Measurements from ENCODE around the gene GRIK3. TPM values are rescaled to one million over a fixed set of nuclear protein-coding genes. Genes with fewer than 3 reads are reported as not detected.

GRIK3 gene
- total RNA-seq (2022; extraction: Qiagen RNA extraction; ENCODE audit: low read depth) = not detected in 5 replicates

GRCh38 chr1:37034121-37035013, at the start of gene GRIK3:
Gene GRIK3, minus strand, starts transcription at chr1:37034515. Its CDS starts 407 bp downstream, at chr1:37034108.

